HL-60/S4 treated with phorbol 12-myristate 13-acetate at 8.2 ng/mL for 4 days and 3 days (cell line): ENCODE measurements around the gene TIGD3.

Experiments
- in situ Hi-C: fragments of 300-500 bp; cut with MboI; formaldehyde crosslinking; loops from 2 replicates; pipeline ENCODE4 v1.15.0; 2022; ENCODE audit warnings: low sequenced_read_pairs

Gene TIGD3, protein sequence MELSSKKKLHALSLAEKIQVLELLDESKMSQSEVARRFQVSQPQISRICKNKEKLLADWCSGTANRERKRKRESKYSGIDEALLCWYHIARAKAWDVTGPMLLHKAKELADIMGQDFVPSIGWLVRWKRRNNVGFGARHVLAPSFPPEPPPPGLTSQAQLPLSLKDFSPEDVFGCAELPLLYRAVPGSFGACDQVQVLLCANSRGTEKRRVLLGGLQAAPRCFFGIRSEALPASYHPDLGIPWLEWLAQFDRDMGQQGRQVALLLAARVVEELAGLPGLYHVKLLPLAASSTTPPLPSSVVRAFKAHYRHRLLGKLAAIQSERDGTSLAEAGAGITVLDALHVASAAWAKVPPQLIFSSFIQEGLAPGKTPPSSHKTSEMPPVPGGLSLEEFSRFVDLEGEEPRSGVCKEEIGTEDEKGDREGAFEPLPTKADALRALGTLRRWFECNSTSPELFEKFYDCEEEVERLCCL

DNA sequence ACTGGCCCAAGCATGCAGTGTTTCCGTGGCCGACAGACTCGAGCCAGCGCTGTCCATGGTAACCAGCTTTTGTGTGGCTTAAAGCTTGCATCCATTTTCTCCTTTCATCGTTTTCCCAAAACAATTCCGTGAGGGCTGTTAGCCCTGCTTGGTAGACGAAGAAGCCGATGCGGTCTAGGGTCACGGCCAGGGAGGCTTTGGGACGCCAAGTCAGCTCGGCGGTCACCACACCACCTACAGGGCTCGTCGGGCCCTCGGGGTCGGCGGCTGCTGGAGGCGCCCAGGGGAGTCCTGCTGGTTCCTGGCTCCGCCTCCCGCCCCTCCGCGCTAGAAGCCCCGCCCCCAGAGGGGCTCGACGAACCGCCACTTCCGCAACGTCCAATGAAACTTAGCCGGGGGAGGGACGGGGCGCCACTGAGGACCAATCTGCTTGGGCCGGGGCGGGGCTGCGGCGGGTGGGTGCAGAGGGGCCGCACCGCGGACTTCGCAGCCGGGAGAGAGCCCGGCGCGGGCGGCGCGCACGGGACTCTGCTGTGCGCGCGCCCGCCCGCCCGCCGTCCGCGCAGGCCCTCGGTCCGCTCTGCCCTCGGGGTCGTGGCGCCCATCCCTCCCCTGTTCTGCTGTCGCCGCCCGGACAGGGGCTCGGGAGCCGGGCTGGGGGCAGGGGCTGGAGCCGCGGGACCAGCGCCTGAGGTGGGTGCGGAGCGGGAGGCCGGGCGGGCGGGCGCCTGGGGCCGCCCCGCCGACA lies at the start of gene TIGD3:
TSS of gene TIGD3 (plus strand) at position 487 of the 748 bp plus-strand sequence. CDS start 1,058 bp downstream, outside the sequence.
- in situ Hi-C loops, result no loop called here

DNA sequence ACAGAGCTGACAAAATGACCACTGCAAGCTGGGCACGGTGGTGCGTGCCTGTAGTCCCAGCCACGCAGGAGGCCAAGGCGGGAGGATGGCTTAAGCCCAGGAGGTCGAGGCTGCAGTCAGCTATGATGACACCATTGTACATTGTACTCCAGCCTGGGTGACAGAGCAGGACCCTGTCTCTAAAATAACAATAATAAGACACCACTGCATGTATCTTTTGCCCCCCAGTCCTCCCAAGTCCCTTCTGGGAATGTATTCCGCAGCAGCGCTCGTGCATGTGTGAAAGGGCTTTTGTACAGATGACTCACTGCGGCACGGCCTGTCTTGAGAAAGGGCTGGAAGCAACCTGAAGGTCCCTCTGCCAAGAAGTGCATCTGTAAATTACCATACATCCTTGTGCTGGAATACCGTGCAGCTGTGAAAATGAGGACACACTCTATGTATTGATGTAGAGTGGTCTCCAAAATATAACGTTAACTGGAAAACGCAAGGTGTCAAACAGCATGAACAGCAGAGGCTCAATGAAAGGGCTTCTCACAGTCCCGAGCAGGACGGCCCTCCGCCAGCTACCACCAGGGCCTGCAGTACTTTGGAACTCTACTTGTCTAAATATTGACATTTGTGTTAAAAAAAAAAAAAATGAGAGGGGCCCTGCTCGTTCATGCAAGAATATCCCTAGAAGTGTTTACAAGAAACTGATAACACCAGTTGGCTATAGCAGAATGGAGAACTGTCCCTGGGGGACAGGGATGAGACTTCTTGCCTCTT lies 48.9 kb upstream of the TIGD3 start:
- in situ Hi-C loops, result no loop called here

DNA sequence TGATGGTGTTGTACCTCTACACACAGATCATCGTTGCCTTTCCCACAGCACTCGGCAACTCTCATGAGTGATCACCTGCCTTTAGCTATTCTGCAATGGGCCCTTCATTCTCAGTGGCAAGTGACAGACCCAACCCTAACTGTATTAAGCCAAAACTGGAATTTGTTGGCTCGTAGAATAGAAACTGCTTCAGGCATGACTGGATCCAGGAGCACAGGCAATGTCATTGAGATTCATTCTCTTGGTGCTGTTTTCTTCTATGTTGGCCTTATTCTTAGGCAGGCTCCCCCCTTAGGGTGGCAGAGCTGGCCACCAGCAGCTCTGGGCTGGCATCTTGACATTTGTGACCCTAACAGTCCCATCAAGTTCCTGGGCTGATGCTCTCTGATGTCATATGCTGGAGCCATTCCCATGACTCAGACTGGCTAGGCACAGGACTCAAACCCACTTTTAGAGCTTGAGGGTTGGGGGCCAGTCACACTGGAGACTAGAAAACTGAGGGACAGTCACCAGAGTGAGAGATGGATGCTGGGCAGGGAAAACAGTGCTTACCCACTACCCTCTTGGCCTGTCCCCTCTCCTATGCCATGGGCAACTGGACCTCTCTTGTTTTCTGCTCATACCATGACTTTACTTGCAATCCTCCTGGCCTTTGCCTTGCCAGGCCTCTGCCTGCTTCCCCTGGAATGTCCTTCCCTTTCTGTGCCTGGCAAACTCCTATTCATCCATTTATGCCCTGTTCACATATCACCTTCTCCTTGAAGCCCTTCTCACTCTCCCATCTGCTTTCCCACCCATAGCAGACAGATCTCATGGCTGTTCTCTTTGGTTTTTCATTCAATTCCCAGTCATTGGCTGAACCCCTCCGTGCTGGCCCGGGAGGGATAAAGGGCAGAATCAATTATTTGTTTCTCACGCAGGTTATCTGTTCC lies 47.0 kb upstream of the TIGD3 start:
- in situ Hi-C loops, result no loop called here

DNA sequence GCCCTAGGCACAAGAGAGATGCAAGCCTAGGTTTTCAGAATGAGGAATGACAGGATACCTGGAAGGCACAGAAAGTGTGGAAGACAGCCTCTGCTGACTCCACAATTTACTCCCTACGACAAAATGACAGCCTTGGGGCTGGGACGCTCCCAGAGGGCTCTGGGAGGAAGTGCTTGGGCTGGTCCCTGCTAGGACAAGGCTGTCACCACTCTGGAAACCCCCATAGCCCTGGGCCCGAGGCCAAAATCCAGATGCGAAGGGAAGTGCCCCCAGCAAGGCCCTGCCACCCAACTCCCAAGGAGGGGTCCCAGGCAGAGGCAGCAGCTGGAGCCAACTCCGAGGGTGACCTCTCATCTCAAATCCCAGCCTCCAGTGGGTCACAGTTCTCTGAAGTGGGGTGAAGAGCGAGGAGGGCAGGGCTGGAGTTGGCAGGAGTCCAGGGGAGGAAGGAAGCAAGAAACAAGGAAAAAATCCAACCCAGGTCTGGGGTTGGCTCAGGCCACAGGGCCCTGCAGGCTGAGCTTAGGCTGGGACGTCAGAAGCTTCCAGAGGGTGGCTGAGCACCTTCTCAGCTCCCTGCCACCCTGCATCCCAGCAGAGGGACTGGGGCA lies 46.2 kb upstream of the TIGD3 start:
- in situ Hi-C loops, result no loop called here

DNA sequence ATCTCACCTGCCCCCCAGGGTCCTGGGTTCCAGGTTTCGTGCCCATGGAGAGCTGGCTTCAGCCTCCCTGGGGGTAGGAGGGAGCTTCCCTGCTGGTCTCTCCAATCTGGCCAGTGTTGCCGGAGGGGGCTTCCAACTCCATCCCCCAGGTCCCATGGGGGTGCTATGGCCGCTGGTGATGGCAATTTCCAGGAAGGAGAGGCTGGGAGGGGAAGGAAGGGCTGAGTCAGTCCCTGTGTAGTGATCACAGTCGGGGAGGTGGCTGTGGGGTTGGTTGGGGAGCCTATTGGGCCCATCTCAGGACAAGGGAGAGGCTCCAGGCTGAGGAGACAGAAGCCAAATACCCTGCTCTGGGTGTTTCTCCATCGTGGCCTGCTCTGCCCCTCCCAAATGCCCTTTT lies 45.5 kb upstream of the TIGD3 start:
- in situ Hi-C loops, result no loop called here

DNA sequence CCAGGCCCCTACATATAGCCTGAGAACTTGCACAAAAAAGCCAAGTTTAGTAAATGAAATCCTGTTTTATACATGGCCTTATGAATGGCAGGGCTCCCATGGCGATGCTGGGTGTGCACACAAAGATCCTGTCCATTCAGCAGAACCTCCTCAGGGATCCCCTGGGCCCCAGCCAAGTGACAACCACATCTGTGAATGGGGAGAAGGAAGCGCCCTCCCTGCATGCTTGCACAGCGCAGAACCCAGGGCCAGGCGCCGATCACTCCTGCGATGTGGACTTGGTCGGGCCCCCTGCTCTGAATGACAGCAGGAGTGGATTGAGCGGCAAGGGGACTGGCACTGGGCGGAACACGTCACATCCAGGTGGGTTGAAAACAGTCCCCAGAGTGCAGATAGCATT lies 44.3 kb upstream of the TIGD3 start:
- in situ Hi-C loops, result no loop called here

DNA sequence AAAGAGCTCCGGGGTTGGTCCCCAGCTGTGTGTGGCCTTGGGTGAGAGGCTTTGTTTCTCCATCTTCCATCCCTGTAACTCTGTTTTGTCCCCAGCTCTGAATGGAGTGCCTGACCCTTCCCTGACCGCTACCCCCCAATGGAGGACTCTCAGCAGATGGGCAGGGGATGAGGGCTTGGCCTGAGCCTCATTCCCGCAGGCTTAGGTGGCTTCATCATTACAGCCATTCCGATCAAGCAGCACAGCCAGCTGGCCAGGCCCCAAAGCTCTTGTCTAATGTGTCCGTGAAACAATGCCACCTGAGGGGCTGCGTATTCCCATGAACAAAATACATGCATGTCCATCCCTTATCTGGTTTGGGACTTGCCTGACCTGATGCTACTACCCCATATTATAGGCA lies 43.8 kb upstream of the TIGD3 start:
- in situ Hi-C loops, result no loop called here

DNA sequence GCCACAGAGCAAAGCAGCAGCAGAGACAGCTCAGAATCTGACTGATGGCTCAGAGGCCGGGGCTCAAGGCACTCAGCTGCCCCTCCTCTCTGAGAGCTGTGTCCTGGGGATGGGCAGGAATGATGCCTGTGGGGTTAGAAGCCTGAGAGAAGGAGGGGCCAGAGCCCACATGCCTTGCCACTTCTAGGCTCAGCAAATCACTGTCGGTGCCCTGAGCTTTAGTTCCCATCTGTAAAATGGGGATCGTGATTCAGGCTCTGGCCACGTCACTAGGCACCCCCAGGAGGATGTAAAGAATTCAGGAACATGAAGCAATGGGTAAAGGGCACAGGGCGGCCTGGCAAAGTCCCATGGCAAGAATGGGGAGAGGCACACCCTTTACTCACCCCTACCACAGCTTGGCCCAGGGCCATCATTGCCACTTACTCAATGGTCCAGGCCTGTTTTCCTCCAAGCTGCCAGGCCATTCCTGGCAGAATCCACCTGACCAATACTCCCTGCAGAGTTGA lies 43.3 kb upstream of the TIGD3 start:
- in situ Hi-C loops, result no loop called here

DNA sequence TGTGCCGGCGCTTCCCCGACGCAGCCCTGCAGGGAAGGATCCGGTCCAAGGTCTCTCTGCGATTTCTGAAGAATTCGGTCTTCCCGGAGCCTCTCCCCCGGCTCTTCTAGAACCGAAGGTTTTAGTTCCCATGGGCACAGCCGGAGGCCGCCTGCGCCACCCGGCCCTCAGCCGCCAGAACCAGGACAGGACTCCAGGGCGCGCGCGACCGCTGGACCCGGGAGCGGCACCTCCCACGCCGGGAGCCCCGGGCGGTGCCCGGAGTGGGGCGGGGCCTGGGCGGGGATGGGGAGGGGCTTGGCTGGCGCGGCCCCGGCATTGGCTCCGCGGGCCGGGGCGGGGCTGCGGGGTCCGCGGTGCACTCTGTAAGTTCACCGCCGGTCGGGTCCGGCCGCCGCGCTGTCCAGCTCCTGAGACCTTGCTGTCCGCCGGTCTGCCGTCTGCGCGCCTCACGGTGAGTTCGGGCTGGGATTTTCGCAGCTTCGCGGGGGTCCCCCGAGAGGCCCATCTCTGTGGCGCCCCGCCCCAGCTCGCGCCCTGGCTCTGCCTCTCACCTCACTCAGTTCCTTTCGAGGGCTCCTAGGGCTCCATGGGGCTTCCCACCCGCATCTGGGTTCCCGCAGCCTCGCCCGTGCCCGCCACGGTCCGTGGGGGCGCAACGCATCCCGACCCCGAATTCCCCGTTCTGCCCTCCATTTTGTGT lies 39.9 kb upstream of the TIGD3 start, which contains the start of gene CDC42EP2:
TSS of gene CDC42EP2 (plus strand) at position 366 of the 703 bp plus-strand sequence. CDS start 6,033 bp downstream, outside the sequence.
- in situ Hi-C loops, result no loop called here

DNA sequence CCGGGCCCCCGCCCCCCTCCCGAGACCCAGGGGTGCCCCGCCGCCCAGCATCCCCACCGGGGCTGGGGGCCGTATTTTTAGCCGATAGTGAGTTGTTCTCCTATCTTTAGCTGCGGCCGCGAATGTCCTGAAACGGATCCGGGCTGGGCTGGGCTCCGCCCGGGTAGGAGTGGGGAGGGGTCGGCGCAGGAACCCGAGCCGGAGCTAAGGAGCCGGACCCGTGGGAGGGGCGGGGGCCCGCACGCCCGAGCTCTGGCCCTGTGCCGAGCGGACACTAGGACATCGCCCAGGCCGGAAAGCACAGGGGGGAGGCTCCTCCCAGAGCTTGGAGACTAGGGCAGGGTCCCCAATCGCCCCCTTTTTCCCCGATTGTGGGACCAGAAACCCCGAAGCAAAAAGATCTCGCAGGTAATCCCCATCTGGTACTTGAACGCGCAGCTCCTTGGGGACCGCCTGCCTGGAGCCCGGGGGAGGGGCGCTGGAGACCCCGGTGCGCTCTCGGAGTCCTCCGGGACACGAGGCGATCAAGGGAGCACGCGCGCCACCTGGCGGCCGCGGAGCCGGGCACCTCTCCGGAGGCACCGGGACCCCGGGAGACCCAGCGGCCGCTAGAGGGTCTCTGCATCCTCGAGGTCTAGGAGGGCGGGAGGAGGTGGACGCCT lies 39.2 kb upstream of the TIGD3 start:
- in situ Hi-C loops, result no loop called here

DNA sequence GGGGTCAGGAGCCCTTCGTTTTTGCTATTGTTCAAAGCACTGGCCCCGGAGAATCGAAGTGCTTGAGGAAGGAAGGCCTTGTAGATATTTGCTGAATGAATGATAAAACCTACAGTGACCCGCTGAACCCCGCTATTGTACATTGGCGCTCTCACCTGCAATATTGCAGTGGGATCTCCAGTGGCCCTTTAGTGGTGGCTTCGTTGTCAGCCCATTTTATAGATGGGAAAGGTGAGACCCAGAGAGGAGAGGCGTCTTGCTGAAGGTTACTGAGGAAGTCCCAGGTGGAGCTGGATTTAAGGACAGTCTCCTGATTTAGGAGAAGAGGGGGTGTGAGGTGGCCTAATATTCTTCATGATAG lies 38.7 kb upstream of the TIGD3 start:
- in situ Hi-C loops, result no loop called here

DNA sequence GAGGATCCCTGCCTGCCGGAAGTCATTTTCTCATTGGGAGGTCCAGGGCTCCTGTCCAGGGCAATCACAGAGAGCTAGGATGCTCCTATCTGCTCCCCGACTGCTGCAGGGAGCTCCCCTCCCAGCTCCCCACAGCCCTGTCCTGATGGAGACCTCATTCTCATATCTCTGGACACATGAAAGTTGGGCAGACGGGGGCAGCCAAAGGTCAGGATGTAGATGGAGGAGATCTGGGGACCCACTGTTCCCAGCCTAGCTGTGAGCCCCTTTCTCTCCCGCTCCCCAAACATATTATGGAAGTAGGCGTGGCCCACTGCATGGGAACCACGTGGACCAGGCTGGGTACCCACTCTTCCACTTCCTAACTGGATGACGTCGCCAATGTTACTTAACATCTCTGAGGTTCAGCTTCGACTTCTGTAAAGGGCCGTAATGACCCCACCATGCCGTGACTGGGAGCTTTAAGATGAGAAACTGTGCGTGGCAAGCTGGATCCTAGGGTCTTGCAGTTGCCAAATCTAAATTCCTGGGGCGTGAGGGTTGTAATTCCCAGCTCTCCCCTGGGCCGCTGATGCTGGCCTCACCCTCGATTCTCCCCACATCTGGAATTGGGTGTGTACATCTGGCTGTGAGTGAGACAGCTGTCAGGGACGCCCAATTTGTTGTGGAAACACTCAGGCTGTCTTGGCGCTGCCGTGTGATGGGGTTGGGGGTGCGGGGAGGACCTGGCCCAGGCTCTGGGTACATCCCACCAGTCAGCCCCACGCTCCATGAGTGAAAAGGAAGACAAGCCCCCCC lies 38.1 kb upstream of the TIGD3 start:
- in situ Hi-C loops, result no loop called here

DNA sequence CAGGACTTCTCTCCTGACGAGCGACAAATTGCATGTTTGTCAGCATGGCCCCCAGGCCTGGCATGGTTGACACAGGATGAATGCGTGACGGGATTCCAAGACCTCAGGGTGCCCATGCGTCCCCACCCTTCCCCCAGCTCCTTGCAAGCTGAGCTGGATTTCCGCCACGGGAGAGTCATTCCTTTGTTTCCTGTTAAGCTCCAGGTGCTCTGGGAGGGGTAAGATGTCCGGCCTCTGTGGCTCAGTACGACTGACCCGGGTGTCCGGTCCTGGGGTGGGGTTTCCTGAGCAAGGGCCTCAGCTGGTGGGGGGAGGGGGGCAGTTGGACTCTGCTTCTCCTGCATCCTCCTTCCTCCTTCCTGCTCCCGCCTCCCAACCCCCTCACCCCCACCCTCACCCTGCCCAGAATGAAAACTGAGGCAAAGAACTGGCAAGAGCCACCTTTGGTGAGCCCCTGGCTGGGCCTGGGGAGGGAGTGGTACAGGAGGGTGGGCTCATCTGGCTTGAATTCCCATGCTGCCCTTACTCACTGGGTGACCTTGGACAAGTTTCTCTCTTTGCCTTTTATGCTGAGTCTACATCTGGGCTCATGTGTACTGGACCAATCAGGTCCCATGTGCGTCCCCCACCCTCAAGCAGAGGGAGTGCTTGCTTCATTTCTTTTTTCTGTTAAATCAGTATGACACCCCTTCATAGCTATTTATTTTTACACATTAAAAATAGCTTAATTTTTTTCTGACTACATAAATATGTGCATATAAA lies 37.3 kb upstream of the TIGD3 start:
- in situ Hi-C loops, result no loop called here

DNA sequence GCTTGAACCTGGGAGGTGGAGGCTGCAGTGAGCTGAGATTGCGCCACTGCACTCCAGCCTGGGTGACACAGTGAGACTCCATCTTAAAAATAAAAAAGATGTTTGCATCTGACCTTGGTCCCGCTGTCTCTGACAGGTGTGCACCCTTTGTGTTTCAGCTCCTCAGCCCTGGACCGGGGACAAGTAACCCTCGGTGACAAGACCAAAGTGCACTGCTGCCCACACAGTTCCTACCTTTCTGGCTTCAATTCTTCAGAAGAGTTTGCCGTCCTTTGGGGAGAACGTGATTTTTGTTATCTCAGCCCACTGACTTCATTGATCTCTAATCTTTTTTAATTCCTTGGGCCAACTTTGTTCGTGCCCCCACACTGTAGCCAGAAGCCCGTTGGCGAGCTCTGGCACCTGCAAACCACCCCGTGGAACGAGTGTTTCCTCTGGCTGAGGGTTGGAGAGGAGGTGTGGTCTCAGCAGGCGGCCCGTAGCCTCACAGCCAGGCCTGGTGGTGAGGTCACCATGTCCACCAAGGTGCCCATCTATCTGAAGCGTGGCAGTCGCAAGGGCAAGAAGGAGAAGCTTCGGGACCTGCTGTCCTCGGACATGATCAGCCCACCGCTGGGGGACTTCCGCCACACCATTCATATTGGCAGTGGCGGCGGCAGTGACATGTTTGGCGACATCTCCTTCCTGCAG lies 34.0 kb upstream of the TIGD3 start:
- in situ Hi-C loops, result loop anchor here (10.0 kb wide), 1 partner anchor 46 kb away; no protein-coding TSS in a partner anchor

DNA sequence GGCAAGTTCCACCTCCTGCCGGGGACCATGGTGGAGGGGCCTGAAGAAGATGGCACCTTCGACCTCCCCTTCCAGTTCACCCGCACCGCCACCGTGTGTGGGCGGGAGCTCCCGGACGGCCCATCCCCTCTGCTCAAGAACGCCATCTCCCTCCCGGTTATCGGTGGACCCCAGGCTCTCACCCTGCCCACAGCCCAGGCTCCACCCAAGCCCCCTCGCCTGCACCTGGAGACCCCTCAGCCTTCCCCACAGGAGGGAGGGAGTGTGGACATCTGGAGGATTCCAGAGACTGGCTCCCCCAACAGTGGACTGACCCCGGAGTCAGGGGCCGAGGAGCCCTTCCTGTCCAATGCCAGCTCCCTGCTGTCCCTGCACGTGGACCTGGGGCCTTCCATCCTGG lies 33.5 kb upstream of the TIGD3 start:
- in situ Hi-C loops, result loop anchor here (10.0 kb wide), 1 partner anchor 46 kb away; no protein-coding TSS in a partner anchor

DNA sequence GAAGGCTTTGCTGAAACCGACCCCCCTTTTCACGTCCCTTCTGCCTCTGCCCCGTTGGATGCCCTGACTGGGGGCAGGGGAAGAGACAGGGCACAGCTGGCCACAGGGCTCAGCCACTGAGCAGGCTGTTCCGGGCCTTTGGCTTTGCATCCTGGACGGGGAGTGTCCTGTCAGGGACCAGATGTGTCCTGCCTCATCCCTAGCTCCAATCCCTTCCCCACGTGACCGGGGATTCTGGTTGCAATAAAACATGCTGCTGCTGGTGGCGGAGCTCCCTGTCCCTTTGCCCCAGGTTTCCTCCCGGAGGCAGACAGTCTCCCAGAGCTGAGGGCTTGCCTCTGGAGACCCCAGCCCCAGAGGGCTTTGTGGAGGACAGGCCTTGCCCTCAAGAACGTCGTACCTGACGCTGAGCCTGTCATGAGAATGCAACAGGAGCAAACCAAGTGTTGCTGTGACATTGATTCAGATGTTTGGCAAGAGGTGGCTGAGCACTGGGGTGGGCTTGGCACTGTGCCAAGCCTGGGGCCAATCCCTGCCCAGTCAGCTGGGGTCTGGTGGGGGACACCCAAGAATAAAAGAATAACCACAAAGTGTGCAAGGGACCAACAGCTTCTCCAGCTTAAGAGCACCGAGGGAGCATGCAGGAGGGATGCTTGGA lies 32.6 kb upstream of the TIGD3 start:
- in situ Hi-C loops, result loop anchor here (10.0 kb wide), 1 partner anchor 47 kb away; no protein-coding TSS in a partner anchor
